Activated naive CD4-positive, alpha-beta T cell treated with Interleukin-2 at 50 U/mL for 16 hours (primary cell): ENCODE data around the gene TTLL9.

Experiments used
- DNase-seq: peaks from one replicate; pipeline ENCODE4 v3.0.0-alpha.2; 2020

Gene TTLL9

GRCh38 chr20:31837896-31838397 lies 32.5 kb upstream of the TTLL9 start:
- no peak for DNase-seq

DNA sequence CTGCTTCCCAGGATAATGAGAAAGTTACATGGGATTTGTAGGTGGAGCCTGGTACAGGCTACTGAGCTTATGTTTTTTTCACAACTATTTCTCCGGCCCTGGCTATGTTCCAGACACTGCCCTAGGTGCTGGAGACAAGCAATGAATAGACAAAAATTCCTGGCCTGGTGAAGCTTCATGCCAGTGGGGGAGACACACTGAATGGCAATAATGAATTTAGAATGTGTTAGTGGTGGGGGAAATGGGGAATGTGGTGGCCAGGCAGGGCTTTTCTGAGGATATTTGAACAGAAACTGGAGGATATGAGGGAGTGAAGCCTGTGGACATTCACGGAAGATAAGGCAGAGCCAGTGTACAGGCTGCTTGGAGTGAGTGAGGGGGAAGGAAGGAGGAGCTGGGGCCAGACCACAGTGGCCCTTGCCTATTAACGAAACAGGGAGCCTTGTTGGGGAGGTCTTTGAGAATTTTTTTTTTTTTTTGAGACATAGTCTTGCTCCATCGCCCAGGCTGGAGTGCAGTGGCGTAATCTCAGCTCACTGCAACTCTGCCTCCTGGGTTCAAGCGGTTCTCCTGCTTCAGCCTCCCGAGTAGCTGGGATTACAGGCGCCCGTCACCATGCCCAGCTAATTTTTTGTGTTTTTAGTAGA lies 31.7 kb upstream of the TTLL9 start:
- DNase-seq, result no peak

- no peak for DNase-seq
These were observed 30.5 kb upstream of the TTLL9 start for GRCh38 chr20:31839782-31840487.

DNA sequence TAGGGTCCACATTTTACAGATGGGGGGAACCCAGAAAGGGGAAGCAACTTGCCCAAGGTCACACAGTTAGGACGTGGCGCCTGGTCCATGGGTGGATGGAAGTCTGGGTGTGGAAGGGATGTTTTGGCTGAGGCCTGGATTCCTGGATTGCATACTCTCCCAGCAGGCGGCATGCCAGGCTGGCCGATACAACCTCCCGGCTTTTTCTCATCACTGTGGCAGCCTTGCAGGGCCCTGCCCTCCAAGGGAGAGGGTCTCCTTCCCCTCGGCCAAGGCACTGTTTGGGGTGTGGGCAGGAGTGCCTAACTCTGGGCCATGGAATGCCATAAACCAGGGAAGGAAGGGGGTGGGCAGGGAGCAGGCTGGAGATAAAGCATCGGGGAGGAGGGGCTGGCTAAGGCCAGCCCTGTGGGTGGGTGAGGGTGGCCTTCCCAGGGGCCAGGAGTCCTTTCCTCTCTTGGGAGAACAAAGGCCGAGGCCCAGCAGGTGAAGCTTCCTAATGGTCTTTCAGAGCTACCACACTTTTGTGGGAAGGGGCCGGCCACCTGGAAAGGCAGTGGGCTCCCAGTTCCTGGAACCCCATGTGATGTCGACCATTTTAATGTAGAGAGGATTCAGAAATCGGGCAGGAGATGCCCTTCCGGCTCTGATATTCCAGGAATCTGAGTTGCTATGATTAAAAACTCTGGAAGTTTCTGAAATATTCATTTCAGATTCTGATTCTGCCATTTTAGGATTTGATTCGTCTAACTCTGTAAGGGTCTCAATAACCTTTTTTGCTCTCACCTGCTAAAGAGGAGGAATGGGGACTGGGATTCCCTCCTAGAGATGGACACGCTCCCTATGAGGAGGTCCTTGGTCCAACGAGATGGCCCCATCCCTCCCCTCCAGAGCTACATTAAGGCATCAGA lies 29.3 kb upstream of the TTLL9 start:
- DNase-seq, result no peak

GRCh38 chr20:31841928-31842327 lies 28.5 kb upstream of the TTLL9 start:
- no peak for DNase-seq

DNA sequence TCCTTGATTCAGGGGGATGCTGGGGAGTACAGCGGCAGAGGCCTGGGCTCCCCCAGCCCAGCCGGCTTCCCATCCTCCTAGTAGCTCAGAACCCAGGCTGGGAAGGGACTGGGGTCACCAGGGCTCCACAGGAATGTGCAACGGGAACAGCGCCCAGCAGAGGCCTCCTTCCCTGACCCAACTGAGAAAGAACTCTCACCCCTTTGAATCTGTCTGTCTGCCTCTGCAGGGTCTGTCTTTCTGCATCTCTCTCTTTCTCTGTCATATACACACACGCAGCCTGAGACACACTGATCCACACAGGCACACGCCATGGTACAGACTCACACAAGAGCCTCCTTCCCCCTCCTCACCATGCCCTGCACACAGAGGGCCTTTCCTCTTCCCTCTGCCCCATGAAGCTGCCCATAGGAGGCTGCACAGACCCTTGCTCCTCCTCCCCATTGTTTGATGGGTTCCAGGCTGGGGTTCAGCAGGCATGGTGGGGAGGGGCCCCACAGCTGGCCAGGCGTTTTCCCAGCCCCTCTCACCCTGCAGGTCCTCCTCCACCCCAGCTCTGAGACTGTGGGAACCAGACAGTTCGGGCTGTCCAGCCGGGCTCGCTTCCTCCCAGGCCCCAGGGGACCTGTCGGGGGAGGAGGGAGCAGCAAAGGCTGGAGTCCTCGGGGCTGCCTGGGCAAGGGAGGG lies 27.8 kb upstream of the TTLL9 start:
- no peak for DNase-seq

DNA sequence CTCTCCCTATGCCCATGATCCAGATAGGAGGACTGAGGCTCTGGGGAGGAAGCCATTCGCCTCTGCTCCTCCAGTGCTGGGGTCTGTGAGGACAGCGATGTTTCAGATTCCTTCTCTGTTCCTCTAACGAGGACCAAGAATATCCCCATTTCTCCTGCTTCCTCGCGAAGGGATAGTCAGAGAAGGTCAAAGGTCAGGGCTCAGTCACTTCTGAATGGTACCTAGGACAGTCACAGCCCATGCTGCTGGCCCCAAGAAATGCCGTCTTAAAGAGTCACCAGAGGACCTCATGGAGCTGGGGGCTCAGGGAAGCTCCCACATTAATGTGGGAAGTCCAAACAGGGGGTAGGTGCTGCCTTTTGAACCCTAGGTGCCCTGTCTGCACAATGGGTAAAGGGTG lies 27.1 kb upstream of the TTLL9 start:
- no peak for DNase-seq

GRCh38 chr20:31843881-31844280 lies 26.6 kb upstream of the TTLL9 start:
- DNase-seq, result no peak

- no peak for DNase-seq
These were observed 25.6 kb upstream of the TTLL9 start for GRCh38 chr20:31844737-31845299.

DNA sequence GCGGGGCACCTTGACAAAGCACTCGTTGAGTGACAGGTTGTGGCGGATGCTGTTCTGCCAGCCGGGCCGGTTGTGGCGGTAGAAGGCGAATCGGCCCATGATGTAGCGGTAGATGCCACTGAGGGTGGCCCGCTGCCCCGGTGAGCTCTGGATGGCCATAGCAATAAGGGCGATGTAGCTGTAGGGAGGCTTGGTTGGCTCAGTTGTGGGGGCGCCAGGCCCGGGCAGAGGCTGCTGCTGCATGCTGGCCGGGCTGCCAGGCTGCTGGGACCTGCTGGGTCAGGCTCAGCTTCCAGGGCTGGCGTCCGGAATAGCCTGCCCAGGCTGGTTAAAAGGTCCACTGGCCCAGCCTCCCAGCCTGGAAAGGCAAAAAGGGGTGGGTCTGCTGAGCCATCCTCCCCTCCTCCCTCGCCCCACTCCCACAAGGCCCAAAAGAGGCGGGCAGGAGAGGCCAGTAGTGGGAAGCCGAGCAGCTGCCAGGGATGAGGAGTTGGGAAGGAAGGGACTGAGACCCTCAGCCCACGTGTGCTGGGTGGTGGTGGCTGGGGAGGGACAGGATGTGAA lies 25.1 kb upstream of the TTLL9 start, which contains the start of gene FOXS1:
Gene FOXS1, minus strand, starts transcription at position 305 of the 564 bp plus-strand sequence. Its CDS starts 62 bp downstream, at position 243.
- DNase-seq, result no peak

- no peak for DNase-seq
These were observed 23.7 kb upstream of the TTLL9 start for GRCh38 chr20:31846793-31847138.

DNA sequence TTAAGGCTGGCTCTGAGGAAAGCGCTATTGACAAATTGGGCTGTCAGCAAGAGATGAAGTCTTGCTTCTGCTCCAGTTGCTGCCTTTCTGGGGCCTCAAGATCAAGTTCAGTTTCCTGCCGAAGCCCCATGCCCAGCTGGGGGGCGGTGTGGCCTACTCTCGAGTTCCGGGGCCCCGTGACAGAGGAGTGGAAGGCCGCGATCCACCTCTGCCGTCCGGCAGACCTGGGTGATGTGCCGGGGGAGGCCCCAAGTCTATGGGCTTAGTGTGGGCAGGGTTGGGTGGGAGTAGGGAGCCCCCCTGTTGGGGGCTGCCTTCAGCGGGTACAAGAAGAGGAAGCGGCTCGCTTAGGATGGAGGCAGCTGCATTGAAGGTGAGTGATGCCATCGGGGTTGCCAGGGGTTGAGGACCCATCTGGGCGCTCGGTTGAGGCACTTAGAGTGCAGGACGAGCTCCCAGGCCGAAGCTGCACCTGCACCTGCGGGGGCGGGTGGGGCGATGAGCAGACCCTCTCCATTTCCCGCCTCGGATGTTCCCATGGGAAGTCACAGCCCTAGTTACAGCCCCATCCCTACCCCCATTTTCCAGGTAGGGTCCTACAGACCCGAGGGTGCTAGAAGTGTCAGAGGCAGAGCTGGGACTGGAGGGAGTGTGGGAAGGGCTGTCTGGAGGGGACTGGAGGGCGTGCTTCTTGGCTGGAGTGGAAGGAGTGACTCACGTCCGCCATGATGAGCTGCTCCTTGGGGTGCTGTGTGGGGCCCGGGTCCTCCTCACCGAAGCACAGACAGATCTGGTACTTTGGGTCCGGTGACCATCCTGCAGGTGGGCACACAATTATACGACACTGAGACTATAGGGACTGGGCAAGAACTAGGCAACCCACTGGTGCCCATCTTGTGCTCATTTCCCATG lies 22.1 kb upstream of the TTLL9 start:
- no peak for DNase-seq

DNA sequence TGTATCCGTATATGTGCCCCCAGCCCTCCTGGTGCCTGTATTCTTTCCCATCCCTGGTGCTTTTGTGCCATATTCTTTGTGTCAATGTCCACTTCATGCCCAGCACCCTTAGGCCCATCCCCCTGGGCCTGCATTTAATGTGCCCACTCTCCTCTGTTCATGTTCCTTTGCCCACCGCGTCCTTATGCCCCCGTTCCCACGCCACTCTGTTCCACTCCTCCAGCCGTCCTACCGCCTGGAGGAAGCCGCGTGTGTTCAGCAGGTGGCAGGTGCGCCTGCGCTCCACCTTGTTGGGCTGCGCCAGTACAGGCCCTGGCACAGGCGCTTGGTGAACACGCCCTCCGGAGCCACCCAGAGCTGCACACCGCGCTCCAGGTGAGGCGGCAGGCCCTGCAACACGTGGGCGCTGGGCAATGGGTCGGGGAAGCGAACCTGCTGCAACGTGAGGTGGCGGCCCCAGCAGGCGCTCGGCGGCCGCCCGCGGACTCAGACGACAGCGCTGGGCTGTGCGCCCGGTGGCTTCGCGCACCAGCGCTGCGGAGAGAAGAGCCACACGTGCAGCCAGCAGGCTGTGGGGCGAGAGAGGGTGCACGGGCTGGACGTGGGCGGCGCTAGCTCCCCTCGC lies 21.0 kb upstream of the TTLL9 start:
- no peak for DNase-seq

DNA sequence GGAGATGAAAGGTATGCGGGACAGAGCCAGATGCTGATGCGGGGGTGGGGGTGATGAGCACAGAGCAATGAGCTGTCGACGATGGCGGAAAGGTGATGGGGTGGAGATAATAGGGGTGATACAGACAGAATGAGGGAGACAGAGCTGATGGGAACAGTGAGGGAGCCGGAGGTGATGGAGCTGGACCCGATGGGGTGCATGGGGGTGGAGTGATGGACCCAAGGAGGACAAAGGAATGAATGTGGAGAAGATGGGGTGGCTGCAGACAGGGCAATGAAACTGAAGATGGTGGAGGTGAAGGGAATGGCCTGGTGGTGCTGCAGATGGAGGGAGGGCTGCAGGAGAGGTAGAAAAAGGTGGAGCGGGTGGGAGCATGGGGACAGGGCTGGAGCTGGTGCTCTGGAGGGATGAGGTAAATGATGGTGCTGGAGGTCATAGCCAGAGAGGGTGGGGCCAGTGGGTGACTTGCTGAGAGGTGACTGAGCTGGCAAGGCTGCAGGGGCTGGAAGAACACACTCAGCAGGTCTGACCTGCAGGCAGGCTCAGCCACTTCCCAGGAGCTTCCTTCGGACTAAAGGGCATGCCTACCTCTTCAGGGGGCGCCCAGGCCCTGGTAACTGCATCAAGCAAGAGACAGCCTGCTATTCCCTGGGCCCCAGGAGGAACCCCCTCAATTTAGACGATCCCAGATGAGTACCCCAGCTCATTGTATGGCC lies 19.0 kb upstream of the TTLL9 start:
- no peak for DNase-seq

- no peak for DNase-seq
These were observed 17.0 kb upstream of the TTLL9 start for GRCh38 chr20:31853481-31853880.

- DNase-seq, result no peak
These were observed 13.9 kb upstream of the TTLL9 start for GRCh38 chr20:31856516-31856915.

DNA sequence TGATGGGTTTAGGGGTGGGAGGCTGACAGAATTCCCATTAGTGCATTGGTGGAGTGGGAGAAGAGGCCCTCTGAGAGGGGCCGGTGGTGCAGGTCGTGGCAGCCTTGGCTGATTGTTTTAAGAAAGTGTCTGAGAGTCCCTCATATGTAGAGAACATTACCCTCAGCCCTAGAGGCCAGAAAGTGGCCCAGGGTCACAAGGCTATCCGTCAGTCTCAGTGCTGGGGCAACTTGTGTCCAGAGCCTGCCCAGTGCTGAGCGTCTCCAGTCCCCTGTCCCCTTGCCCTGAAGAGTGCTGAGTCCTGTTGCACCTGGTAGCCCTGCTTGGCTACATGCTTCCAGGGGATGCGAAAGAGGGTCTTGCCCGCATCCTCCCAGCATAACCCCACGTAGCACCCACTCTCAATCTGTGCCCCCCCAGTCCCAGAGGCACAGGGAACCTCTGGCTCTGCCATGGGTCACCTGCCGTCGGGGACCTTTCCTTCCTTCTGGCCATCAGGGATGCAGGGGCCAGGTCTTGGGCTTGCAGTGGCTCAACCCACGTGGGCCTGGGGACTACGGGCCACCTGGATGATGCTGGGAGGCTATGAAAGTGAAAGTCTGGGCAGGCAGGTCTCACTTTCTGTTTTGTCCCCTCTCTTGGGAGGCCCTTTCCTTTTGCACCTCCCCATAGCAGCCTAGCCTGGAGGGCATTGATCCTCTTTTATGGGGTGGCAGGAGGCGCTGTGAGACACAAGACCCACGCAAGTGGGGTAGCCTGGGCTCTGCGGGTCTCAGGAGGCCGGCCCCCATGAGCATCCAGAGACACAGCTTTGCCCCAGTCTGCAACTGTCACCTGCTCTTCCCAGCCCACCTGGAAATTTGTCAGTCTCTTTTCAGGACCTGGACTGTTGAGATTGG lies 12.3 kb upstream of the TTLL9 start:
- DNase-seq, result no peak

DNA sequence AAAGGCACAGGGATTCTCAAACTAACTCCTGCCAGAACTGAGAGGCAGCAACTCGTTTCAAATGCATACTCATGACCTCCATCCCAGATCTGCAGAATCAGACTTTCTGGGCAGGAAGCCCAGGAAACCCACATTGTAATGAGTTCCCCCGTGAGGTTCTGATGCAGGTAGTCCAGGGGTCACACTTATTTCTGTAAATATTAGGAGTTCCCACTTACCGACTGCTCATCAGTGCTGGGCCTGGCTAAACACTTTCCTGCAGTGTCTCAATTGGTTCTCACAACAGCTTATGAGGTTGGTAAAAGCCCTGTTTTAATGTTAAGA lies 11.7 kb upstream of the TTLL9 start:
- DNase-seq, result no peak
